Pancreas (tissue), 10 donors: ENCODE results near the gene CCN2. TPM values are rescaled to one million over a fixed set of nuclear protein-coding genes. Genes with fewer than 3 reads are reported as not detected.

ENCODE experiments used
- ATAC-seq, 4 donors: fragments of 200-7000 bp; cut with Tn5 transposase; one replicate each; pipeline versions ENCODE4 v1.8.0 to v1.9.1; 2020; ENCODE audit warnings: mild to moderate bottlenecking in 4 of 4, moderate library complexity in 4 of 4
- DNase-seq, 6 donors: peaks; one replicate each; pipeline ENCODE4 v3.0.0-alpha.2; 2020
- FAIRE-seq: peaks from 2 replicates; lab custom pipeline; 2012; peaks lifted over from hg19 to GRCh38; lab: Jason Lieb, UNC
- H3K27ac ChIP-seq, 4 donors: fragments of 200-600 bp; sonication (generic); 1 replicate in 3 of 4; 2 replicates in 1 of 4; pipeline versions ENCODE4 v1.5.0 to v1.8.0; 2020
- H3K27me3 ChIP-seq, 4 donors: fragments of 200-600 bp; one replicate each; pipeline ENCODE4 v1.8.0; 2021
- H3K36me3 ChIP-seq, 3 donors: fragments of 200-600 bp; sonication (generic) in 1 of 3; one replicate each; pipeline versions ENCODE4 v1.5.0 to v1.8.0; 2020 to 2021
- H3K4me1 ChIP-seq, 3 donors: fragments of 200-600 bp; one replicate each; pipeline ENCODE4 v1.8.0; 2021
- H3K4me3 ChIP-seq, 4 donors: fragments of 200-600 bp; sonication (generic) in 2 of 4; one replicate each; pipeline versions ENCODE4 v1.5.0 to v1.8.0; 2020 to 2021
- H3K9me3 ChIP-seq, 4 donors: fragments of 200-600 bp; one replicate each; pipeline ENCODE4 v1.8.0; 2021
- CTCF ChIP-seq, 4 donors: fragments of 200-600 bp; sonication (generic) in 3 of 4; IDR thresholded peaks; one replicate each; pipeline versions ENCODE4 v1.5.0 to v1.8.0; 2021; ENCODE audit warnings: antibody characterized with exemption in 4 of 4
- WGBS, 2 donors: extraction: QIAGEN DNeasy Blood & Tissue Kit; methylation state at CpG; one replicate each; pipeline ENCODE4 v1.1.7; 2013; 5-methylcytosine and 5-hydroxymethylcytosine counted together
- intact Hi-C, 3 donors: fragments of 100-400 bp; cut with DNase I; formaldehyde crosslinking; loops; one replicate each; pipeline versions ENCODE4 v1.11.1 to v1.14.2; 2022
- polyA plus RNA-seq, 2 donors: library from polyadenylated mRNA; stranded (reverse); fragments of 200-250 nt; gene quantifications; one replicate each; pipeline ENCODE4 v1.2.3, GENCODE V29; 2013
- total RNA-seq, 6 donors: library from RNA; stranded (reverse); fragmentation: NEBNext Ultra II Directional in 4 of 6; extraction: Animal tissue kit (Norgen Biotek cat#: 25700) in 4 of 6; gene quantifications; one replicate each; pipeline versions ENCODE4 v1.2.1 to v1.2.4, GENCODE V29; 2021 to 2023
- donor health status: healthy with polysubstance abuse.
- donor health status: DM: no; HTN: no; CAD: no; lungs with moderate emphysema.
- donor health status: DM: no; HTN: no; CAD: no.
- donor health status: control.
- donor health status: control.
- donor health status: Bipolar disorder and iron deficiency.
- donor health status: DM: yes; HTN: yes; CAD: no.
- donor health status: DM: no; HTN: no; CAD: no.
- donor health status: DM: no; HTN: no; CAD: no.
- donor health status: DM: yes; HTN: yes; CAD: no.

Gene CCN2
- total and polyA plus RNA-seq, 8 donors: 18.4 to 68.2 (median 28.5) TPM

- Histone ChIP-seq H3K27me3 (no peaks in the 10 kb centered on the region), H3K4me3 (no peak overlapping the region), H3K9me3 (no peaks in the 10 kb centered on the region), H3K27ac (no peak overlapping the region), H3K4me1 (peaks cover 0 to 6% (median 0%) of the 10 kb centered on the region in 3 donors), H3K36me3 (no peaks in the 10 kb centered on the region)
- ATAC-seq (no peak), DNase-seq (no peak), FAIRE-seq (no peak)
- WGBS, 2 donors: 91 to 100% methylated on average over 3 of the region's 3 CpGs
- intact Hi-C loops: no loop called here
- no peak for TF ChIP-seq CTCF (IDR thresholded peaks at IDR 0.05)
These were observed 30.4 kb upstream of the CCN2 start for GRCh38 chr6:131981624-131981978.

- DNase-seq: no peak
- 37 to 43% methylated on average over 8 of the region's 8 CpGs for WGBS, 2 donors
- Histone ChIP-seq H3K4me3 (no peak overlapping the region), H3K9me3 (no peaks in the 10 kb centered on the region), H3K4me1 (peaks cover 0 to 9% (median 0%) of the 10 kb centered on the region in 3 donors), H3K36me3 (no peaks in the 10 kb centered on the region), H3K27me3 (no peaks in the 10 kb centered on the region), H3K27ac (no peak overlapping the region)
- intact Hi-C loops: no loop called here
- FAIRE-seq: peak; percentile 60
- TF ChIP-seq CTCF (IDR thresholded peaks at IDR 0.05): no peak
- peak in 3 of 4 donors; percentile 57 to 75 (median 60) for ATAC-seq
These were observed 29.8 kb upstream of the CCN2 start for GRCh38 chr6:131980791-131981623.

- FAIRE-seq: no peak
These were observed 29.2 kb upstream of the CCN2 start for GRCh38 chr6:131980338-131980790.

GRCh38 chr6:131979515-131980337, 28.6 kb upstream of the CCN2 start:
- H3K27me3 ChIP-seq: no peaks in the 10 kb centered on the region
- no peak for TF ChIP-seq CTCF (IDR thresholded peaks at IDR 0.05)
- no peak overlapping the region for H3K27ac ChIP-seq
- intact Hi-C loops: no loop called here
- no peak for DNase-seq
- H3K4me1 ChIP-seq: peaks cover 0 to 9% (median 0%) of the 10 kb centered on the region in 3 donors
- FAIRE-seq: no peak
- no peaks in the 10 kb centered on the region for H3K9me3 ChIP-seq
- H3K36me3 ChIP-seq: no peaks in the 10 kb centered on the region
- ATAC-seq: no peak
- no peak overlapping the region for H3K4me3 ChIP-seq
- WGBS, 2 donors: 81 to 88% methylated on average over 5 of the region's 5 CpGs

More at GRCh38 chr6:131980338-131980790, 29.2 kb upstream of the CCN2 start:
- H3K9me3 ChIP-seq: no peaks in the 10 kb centered on the region
- H3K4me1 ChIP-seq: peaks cover 0 to 9% (median 0%) of the 10 kb centered on the region in 3 donors
- no peak overlapping the region for H3K4me3 ChIP-seq
- H3K36me3 ChIP-seq: no peaks in the 10 kb centered on the region
- no peak for ATAC-seq
- intact Hi-C loops: no loop called here
- DNase-seq: no peak
- WGBS, 2 donors: 84 to 92% methylated on average over 1 of the region's 1 CpG
- no peaks in the 10 kb centered on the region for H3K27me3 ChIP-seq
- no peak for TF ChIP-seq CTCF (IDR thresholded peaks at IDR 0.05)
- no peak overlapping the region for H3K27ac ChIP-seq
